GM19372 (cell line): ENCODE results near the gene CHURC1.

Experiments used
- ATAC-seq: cut with Tn5 transposase; IDR thresholded peaks from one replicate; pipeline ENCODE4 v1.9.1; 2021; ENCODE audit warnings: mild to moderate bottlenecking, low read depth, moderate library complexity; ENCODE audit not compliant: unreplicated experiment

Gene CHURC1

GRCh38 chr14:64979336-64980074, 65.2 kb downstream of the CHURC1 start:
- no peak for ATAC-seq

- no peak for ATAC-seq
Measured at GRCh38 chr14:64983439-64984310, 69.4 kb downstream of the CHURC1 start.
